GM23338 (cell line): ENCODE measurements around the gene SBF2.

Source experiments
- CREB1 ChIP-seq: fragments of 250-450 bp; sonication (Bioruptor Pico); IDR thresholded peaks from 2 replicates; pipeline ENCODE4 v1.5.0; 2020; ENCODE audit warnings: low read depth, mild to moderate bottlenecking, moderate library complexity
- CTCF ChIP-seq, 2 experiments: fragments of 200-600 bp in 1 of 2; sonication (generic) in 1 of 2; conservative IDR thresholded peaks; 2 replicates each; pipeline versions ENCODE4 v1.5.1 to v1.6.1; 2016 to 2017; ENCODE audit warnings: antibody characterized with exemption in 2 of 2, low read depth in 2 of 2, mild to moderate bottlenecking in 2 of 2, moderate library complexity in 1 of 2
- EZH2 ChIP-seq: fragments of 200-600 bp; sonication (generic); IDR thresholded peaks from one replicate; pipeline ENCODE4 v1.8.0; 2017; ENCODE audit warnings: antibody characterized with exemption, mild to moderate bottlenecking, low read depth; ENCODE audit not compliant: unreplicated experiment
- EZH2phosphoT487 ChIP-seq: fragments of 200-600 bp; sonication (generic); IDR thresholded peaks from one replicate; pipeline ENCODE4 v1.8.1; 2018; ENCODE audit warnings: antibody characterized with exemption; ENCODE audit not compliant: unreplicated experiment
- JUNB ChIP-seq: IDR thresholded peaks from one replicate; pipeline ENCODE4 v1.6.1; 2016; ENCODE audit warnings: antibody characterized with exemption; ENCODE audit not compliant: unreplicated experiment
- NANOG ChIP-seq: IDR thresholded peaks from 2 replicates; pipeline ENCODE4 v1.6.1; 2016; ENCODE audit warnings: antibody characterized with exemption, borderline replicate concordance
- POLR2AphosphoS5 ChIP-seq: IDR thresholded peaks from 2 replicates; pipeline ENCODE4 v1.6.1; 2016; ENCODE audit warnings: antibody characterized with exemption, low read depth
- REST ChIP-seq: IDR thresholded peaks from one replicate; pipeline ENCODE4 v1.6.1; 2018; ENCODE audit warnings: antibody characterized with exemption; ENCODE audit not compliant: unreplicated experiment
- STAT1 ChIP-seq: IDR thresholded peaks from one replicate; pipeline ENCODE4 v1.6.1; 2016; ENCODE audit warnings: antibody characterized with exemption; ENCODE audit not compliant: unreplicated experiment
- ZNF114 ChIP-seq: fragments of 250-450 bp; sonication (Bioruptor Pico); IDR thresholded peaks from 2 replicates; pipeline ENCODE4 v1.5.0; 2020; ENCODE audit warnings: mild to moderate bottlenecking, moderate library complexity
- ZNF331 ChIP-seq: fragments of 250-450 bp; sonication (Bioruptor Pico); IDR thresholded peaks from 2 replicates; pipeline ENCODE4 v1.5.0; 2020; ENCODE audit warnings: low read depth, mild to moderate bottlenecking, moderate library complexity
- ZNF462 ChIP-seq: fragments of 250-450 bp; sonication (Bioruptor Pico); IDR thresholded peaks from 2 replicates; pipeline ENCODE4 v1.5.0; 2020; ENCODE audit warnings: mild to moderate bottlenecking, moderate library complexity
- TF ChIP-seq, protein P1 (sequence below): IDR thresholded peaks from 2 replicates; pipeline ENCODE4 v1.6.1; 2016; ENCODE audit warnings: antibody characterized with exemption

GRCh38 chr11:9748361-9748970 is 545.6 kb downstream of the SBF2 start:
- TF ChIP-seq EZH2phosphoT487 (no peak), JUNB (no peak), CTCF (conservative IDR thresholded peaks at IDR 0.05; ENCODE audit: low read depth in 2 of 2) (peak; percentile 75 to 90), EZH2 (no peak), REST (no peak), NANOG (no peak), ZNF114 (CRISPR knock-in tag) (no peak), POLR2AphosphoS5 (no peak), STAT1 (no peak), CREB1 (no peak), ZNF331 (CRISPR knock-in tag) (no peak), ZNF462 (CRISPR knock-in tag) (no peak)
- TF ChIP-seq, protein P1, sequence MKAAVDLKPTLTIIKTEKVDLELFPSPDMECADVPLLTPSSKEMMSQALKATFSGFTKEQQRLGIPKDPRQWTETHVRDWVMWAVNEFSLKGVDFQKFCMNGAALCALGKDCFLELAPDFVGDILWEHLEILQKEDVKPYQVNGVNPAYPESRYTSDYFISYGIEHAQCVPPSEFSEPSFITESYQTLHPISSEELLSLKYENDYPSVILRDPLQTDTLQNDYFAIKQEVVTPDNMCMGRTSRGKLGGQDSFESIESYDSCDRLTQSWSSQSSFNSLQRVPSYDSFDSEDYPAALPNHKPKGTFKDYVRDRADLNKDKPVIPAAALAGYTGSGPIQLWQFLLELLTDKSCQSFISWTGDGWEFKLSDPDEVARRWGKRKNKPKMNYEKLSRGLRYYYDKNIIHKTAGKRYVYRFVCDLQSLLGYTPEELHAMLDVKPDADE = no peak
